K562 (cell line): ENCODE data around the gene IGFBP4. TPM values are rescaled to one million over a fixed set of nuclear protein-coding genes. Genes with fewer than 3 reads are reported as not detected.
A peak's percentile ranks its signal among the peaks of the same experiment; 100 is the strongest.

ENCODE experiments used
- ATAC-seq: fragments of 200-7000 bp; cut with Tn5 transposase; 3 replicates; pipeline ENCODE4 v1.9.1; 2020; ENCODE audit warnings: moderate library complexity
- BruUV-seq: library from RNA; stranded (reverse); fragments of 400-500 nt; replicated peaks from 2 replicates; lab custom pipeline; 2021; lab: Mats Ljungman, UMichigan
- CTCF ChIA-PET: fragments of 300-600 bp; formaldehyde crosslinking; extraction: SDS; loops from one replicate; lab custom pipeline; 2021; ENCODE audit warnings: low intra/inter-chr PET ratio; lab: Yijun Ruan, JAX
- POLR2A ChIA-PET: fragments of 300-600, 350-650 bp; sonication (Branson Sonifier 250); formaldehyde crosslinking; extraction: SDS; loops from one replicate; lab custom pipeline; 2021; ENCODE audit warnings: antibody characterized with exemption, inconsistent platforms; lab: Yijun Ruan, JAX
- DNase-seq, 4 experiments: peaks; one replicate each; pipeline versions ENCODE4 v3.0.0 to v3.0.0-alpha.2; 2011 to 2018; ENCODE audit warnings: low spot score in 3 of 4, mixed read lengths in 3 of 4; ENCODE audit errors: extremely low read depth in 1 of 4
- FAIRE-seq: peaks from 2 replicates; lab custom pipeline; 2011; peaks lifted over from hg19 to GRCh38; lab: Jason Lieb, UNC
- H2AFZ ChIP-seq: 2 replicates; pipeline ENCODE4 v1.6.0; 2011; ENCODE audit warnings: low read depth, low read length, control low read depth, inconsistent platforms
- H3K27ac ChIP-seq: fragments of 200-600 bp; 3 replicates; pipeline ENCODE4 v1.8.0; 2011; ENCODE audit warnings: low read depth, mild to moderate bottlenecking, control low read depth, inconsistent platforms, low read length, moderate library complexity, mixed read lengths; ENCODE audit errors: extremely low read depth
- H3K27me3 ChIP-seq, 2 experiments: fragments of 300-600 bp in 1 of 2; 2 replicates in 1 of 2; 3 replicates in 1 of 2; pipeline versions ENCODE4 v1.6.0 to v1.8.0; 2011; ENCODE audit warnings: inconsistent platforms in 2 of 2, low read length in 2 of 2, mild to moderate bottlenecking in 1 of 2, mixed read lengths in 1 of 2, moderate library complexity in 1 of 2; ENCODE audit not compliant: control insufficient read depth in 2 of 2, insufficient read depth in 2 of 2
- H3K36me3 ChIP-seq: fragments of 300-600 bp; 3 replicates; pipeline ENCODE4 v1.8.0; 2011; ENCODE audit warnings: mild to moderate bottlenecking, low read length, inconsistent platforms; ENCODE audit not compliant: control insufficient read depth, insufficient read depth
- H3K4me1 ChIP-seq, 2 experiments: fragments of 200-600 bp in 1 of 2; replicated peaks in 1 of 2; 2 replicates in 1 of 2; 3 replicates in 1 of 2; pipeline versions ENCODE4 v1.5.1 to v1.8.0; 2011; ENCODE audit warnings: inconsistent platforms in 2 of 2, low read length in 2 of 2, mild to moderate bottlenecking in 1 of 2, mixed read lengths in 1 of 2, moderate library complexity in 1 of 2; ENCODE audit not compliant: control insufficient read depth in 2 of 2, insufficient read depth in 2 of 2
- H3K4me2 ChIP-seq: 2 replicates; pipeline ENCODE4 v1.6.1; 2011; ENCODE audit warnings: low read length, control low read depth, inconsistent platforms, mixed read lengths; ENCODE audit not compliant: insufficient read depth
- H3K4me3 ChIP-seq: fragments of 200-600 bp; sonication (generic), shearing (Covaris generic); 2 replicates; pipeline ENCODE4 v1.5.1; 2016; ENCODE audit warnings: control low read depth, inconsistent platforms
- H3K79me2 ChIP-seq: fragments of 200-600 bp; 3 replicates; pipeline ENCODE4 v1.8.0; 2011; ENCODE audit warnings: low read length, inconsistent platforms; ENCODE audit not compliant: control insufficient read depth, insufficient read depth
- H3K9ac ChIP-seq, 2 experiments: 2 replicates each; pipeline versions ENCODE4 v1.6.0 to v1.6.1; 2011; ENCODE audit warnings: low read depth in 2 of 2, low read length in 2 of 2, control low read depth in 1 of 2, inconsistent platforms in 1 of 2, mild to moderate bottlenecking in 1 of 2, mixed read lengths in 1 of 2; ENCODE audit not compliant: insufficient read depth in 1 of 2
- H3K9me1 ChIP-seq: one replicate; pipeline ENCODE4 v1.6.0; 2011; ENCODE audit warnings: inconsistent platforms, mild to moderate bottlenecking, low read length, moderate library complexity; ENCODE audit not compliant: control insufficient read depth, insufficient read depth
- H3K9me3 ChIP-seq: replicated peaks from 2 replicates; pipeline ENCODE4 v1.5.1; 2011; ENCODE audit warnings: low read depth, low read length, inconsistent platforms; ENCODE audit not compliant: control insufficient read depth, insufficient read depth
- H4K20me1 ChIP-seq: replicated peaks from 2 replicates; pipeline ENCODE4 v1.6.1; 2011; ENCODE audit warnings: low read length, inconsistent platforms, mixed read lengths; ENCODE audit not compliant: control insufficient read depth, insufficient read depth
- ARID2 ChIP-seq: fragments of 450-650 bp; IDR thresholded peaks from 2 replicates; pipeline ENCODE4 v1.6.1; 2017; ENCODE audit warnings: antibody characterized with exemption, mild to moderate bottlenecking
- KDM1A ChIP-seq, 2 experiments: fragments of 450-650 bp; IDR thresholded peaks; 2 replicates each; pipeline ENCODE4 v1.6.1; 2016; ENCODE audit warnings: mild to moderate bottlenecking in 2 of 2
- NCOR1 ChIP-seq: fragments of 450-650 bp; IDR thresholded peaks from 2 replicates; pipeline ENCODE4 v1.6.1; 2016; ENCODE audit warnings: mild to moderate bottlenecking, moderate library complexity
- PKNOX1 ChIP-seq: fragments of 450-650 bp; IDR thresholded peaks from 2 replicates; pipeline ENCODE4 v1.6.1; 2016
- POLR2A ChIP-seq: fragments of 450-650 bp; conservative IDR thresholded peaks from 2 replicates; pipeline ENCODE4 v1.6.1; 2016
- POLR2B ChIP-seq: fragments of 450-650 bp; IDR thresholded peaks from 2 replicates; pipeline ENCODE4 v1.6.1; 2018; ENCODE audit warnings: low read depth; ENCODE audit not compliant: partially characterized antibody
- SUPT5H ChIP-seq: fragments of 450-650 bp; IDR thresholded peaks from 2 replicates; pipeline ENCODE4 v1.6.1; 2016
- TSC22D4 ChIP-seq: fragments of 450-650 bp; IDR thresholded peaks from 2 replicates; pipeline ENCODE4 v1.6.1; 2016; ENCODE audit warnings: missing genetic modification characterization, missing biosample characterization, control low read depth
- WGBS: fragments of 100-300 bp; shearing (Covaris generic); methylation state at CpG from one replicate; pipeline ENCODE4 v1.1.6; 2016; ENCODE audit warnings: low coverage, mixed read lengths; ENCODE audit not compliant: insufficient coverage; ENCODE audit errors: missing lambda C conversion rate; 5-methylcytosine and 5-hydroxymethylcytosine counted together
- in situ Hi-C: fragments of 300-500 bp; cut with MboI; formaldehyde crosslinking; loops from 4 replicates; pipeline ENCODE4 v1.15.0; 2018; ENCODE audit warnings: inconsistent platforms, mixed read lengths
- intact Hi-C: fragments of 100-400 bp; cut with micrococcal nuclease; formaldehyde crosslinking; loops from 2 replicates; pipeline ENCODE4 v1.14.2; 2022
- polyA plus RNA-seq, 8 experiments: library from polyadenylated mRNA; depleted of rRNA in 4 of 8; stranded (reverse) in 5 of 8; unstranded in 3 of 8; fragments of >200 nt; fragmentation: Nextera tagmentation in 2 of 8; fragmentation: Illumina TruSeq in 1 of 8; extraction: Ambion mirVana in 2 of 8; extraction: Trizol in 1 of 8; gene quantifications; 2 replicates each; pipeline versions ENCODE4 v1.2.1 to v1.2.3, GENCODE V29; 2011 to 2014; ENCODE audit warnings: inconsistent platforms in 1 of 8, missing spikeins in 1 of 8
- total RNA-seq, 7 experiments: library from RNA; depleted of rRNA in 6 of 7; stranded (reverse); fragments of >200 nt in 6 of 7; fragmentation: Illumina TruSeq in 2 of 7; extraction: Trizol in 2 of 7; gene quantifications; 2 replicates each; pipeline versions ENCODE4 v1.2.1 to v1.2.3, GENCODE V29; 2011 to 2021; ENCODE audit warnings: low replicate concordance in 1 of 7
- TF ChIP-seq, protein P1 (sequence below): fragments of 450-650 bp; IDR thresholded peaks from 2 replicates; pipeline ENCODE4 v1.6.1; 2018; ENCODE audit not compliant: partially characterized antibody

Gene IGFBP4
- total and polyA plus RNA-seq, 9 of the 15 experiments (the other 6 are each of a cell fraction or from before 2014, with no cell fraction given): 8.8 to 99.8 (median 18.6) TPM

- CTCF ChIA-PET: no interaction called here
- peaks cover 17% of the 10 kb centered on the region; the same call in 2 of the 3 replicates for H3K36me3 ChIP-seq
- WGBS: 59% methylated on average over 12 of the region's 12 CpGs
- no peaks in the 10 kb centered on the region for H4K20me1 ChIP-seq
- H3K4me3 ChIP-seq: no peak overlapping the region
- BruUV-seq: no TSS peak
- H3K9me1 ChIP-seq: no peaks in the 10 kb centered on the region
- no peak for ATAC-seq
- intact Hi-C loops (no loop called here), in situ Hi-C loops (no loop called here)
- H3K79me2 ChIP-seq: no peaks in the 10 kb centered on the region
- H3K27me3 ChIP-seq: no peaks in the 10 kb centered on the region; a peak in 1 of 5 replicates
- H3K4me2 ChIP-seq: no peak overlapping the region
- 0 out of 4 replicates have a peak overlapping the region, but pooled peaks of 1 of the 2 experiments have one; percentile 32 for H3K9ac ChIP-seq
- no peak overlapping the region for H2AFZ ChIP-seq
- peak; percentile 71 for FAIRE-seq
- H3K27ac ChIP-seq: no peak overlapping the region
- POLR2A ChIA-PET: interaction anchor here (0.6 to 1.7 kb wide), 4 partner anchors 9 to 17 kb away, joined by 3 to 4 read pairs (median 4); no protein-coding TSS in a partner anchor
- H3K9me3 ChIP-seq: no peaks in the 10 kb centered on the region
- no peak for DNase-seq
- H3K4me1 ChIP-seq: peaks cover 0 to 24% of the 10 kb centered on the region in 2 experiments; a peak in 3 of 5 replicates
- TF ChIP-seq SUPT5H (peak; percentile 63), NCOR1 (0 out of 2 replicates have a peak, but pooled peaks have one; percentile 13), POLR2A (peak; percentile 26; the same call in 1 of the 2 replicates), KDM1A (IDR thresholded peaks at IDR 0.05) (peak in 1 of 2 experiments; percentile 95; a peak in 2 of 4 replicates), PKNOX1 (no peak), POLR2B (peak; percentile 49), ARID2 (peak; percentile 58; the same call in 1 of the 2 replicates), TSC22D4 (tag) (peak; percentile 57; the same call in 1 of the 2 replicates)
- TF ChIP-seq, protein P1, sequence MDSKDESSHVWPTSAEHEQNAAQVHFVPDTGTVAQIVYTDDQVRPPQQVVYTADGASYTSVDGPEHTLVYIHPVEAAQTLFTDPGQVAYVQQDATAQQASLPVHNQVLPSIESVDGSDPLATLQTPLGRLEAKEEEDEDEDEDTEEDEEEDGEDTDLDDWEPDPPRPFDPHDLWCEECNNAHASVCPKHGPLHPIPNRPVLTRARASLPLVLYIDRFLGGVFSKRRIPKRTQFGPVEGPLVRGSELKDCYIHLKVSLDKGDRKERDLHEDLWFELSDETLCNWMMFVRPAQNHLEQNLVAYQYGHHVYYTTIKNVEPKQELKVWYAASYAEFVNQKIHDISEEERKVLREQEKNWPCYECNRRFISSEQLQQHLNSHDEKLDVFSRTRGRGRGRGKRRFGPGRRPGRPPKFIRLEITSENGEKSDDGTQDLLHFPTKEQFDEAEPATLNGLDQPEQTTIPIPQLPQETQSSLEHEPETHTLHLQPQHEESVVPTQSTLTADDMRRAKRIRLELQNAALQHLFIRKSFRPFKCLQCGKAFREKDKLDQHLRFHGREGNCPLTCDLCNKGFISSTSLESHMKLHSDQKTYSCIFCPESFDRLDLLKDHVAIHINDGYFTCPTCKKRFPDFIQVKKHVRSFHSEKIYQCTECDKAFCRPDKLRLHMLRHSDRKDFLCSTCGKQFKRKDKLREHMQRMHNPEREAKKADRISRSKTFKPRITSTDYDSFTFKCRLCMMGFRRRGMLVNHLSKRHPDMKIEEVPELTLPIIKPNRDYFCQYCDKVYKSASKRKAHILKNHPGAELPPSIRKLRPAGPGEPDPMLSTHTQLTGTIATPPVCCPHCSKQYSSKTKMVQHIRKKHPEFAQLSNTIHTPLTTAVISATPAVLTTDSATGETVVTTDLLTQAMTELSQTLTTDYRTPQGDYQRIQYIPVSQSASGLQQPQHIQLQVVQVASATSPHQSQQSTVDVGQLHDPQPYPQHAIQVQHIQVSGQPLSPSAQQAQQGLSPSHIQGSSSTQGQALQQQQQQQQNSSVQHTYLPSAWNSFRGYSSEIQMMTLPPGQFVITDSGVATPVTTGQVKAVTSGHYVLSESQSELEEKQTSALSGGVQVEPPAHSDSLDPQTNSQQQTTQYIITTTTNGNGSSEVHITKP: peak; percentile 18
Measured at GRCh38 chr17:40458851-40459482, 15.7 kb downstream of the IGFBP4 start.
